Measurements from ENCODE around the gene PRDM16.

The PRDM16 gene

DNA sequence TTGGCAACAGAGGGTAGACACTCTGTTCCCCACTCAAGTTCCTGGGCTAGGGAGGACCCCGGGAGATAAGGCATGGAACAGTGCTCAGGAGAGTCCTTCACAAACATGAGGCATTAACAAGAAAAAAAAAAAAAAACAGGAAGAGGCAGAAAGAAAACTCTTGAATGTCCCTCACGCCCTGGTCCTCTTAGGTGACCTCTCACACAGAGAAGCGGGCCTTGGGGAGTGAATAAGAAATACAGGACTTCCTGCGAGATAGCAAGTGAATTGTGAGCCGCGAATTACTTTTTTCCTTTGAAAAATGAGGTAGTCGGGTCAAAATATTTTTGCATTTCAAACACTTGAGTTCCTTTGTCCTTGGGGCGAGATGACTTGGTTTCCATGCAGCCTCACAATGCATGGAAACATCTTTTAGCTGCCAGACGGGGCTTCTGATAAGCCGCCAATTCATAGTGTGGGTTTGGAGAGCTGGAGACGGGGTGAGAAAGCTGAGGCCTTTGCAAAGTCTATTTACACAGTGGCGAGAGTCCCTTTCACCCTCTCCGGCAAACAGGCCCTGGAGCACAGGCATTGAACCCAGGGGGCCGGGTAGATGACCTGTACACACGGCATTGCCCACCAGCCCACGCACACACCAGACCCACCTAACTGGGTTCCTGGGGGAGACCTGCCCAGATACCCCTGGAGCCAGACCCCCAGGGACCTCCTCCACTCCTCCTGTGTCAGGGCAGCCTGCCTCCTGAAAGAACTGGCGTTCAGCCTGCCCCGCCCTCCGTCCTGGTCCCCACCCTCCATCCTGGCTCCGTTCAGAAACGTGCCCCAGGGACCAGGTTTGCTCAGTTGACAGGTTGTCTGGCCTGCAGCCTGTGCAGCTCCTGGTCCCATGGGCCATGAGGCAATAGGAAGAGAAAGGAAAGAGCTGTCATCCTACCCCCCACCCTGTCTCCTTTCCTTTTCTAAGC lies 192.3 kb downstream of the PRDM16 start:
- H2BK120ac ChIP-seq (ENCODE audit: low read depth, low read length): no peak overlapping the region
- no peak overlapping the region for H3K4ac ChIP-seq (ENCODE audit: low read depth in 1 of 2, low read length in 2 of 2)
- H4K8ac ChIP-seq (ENCODE audit: low read length): no peak overlapping the region
- no peak overlapping the region for H3K18ac ChIP-seq (ENCODE audit: low read depth in 1 of 2, low read length in 2 of 2)
- no peaks in the 10 kb centered on the region for H3K4me1 ChIP-seq (ENCODE audit: control insufficient read depth, insufficient read depth, low read depth, low read length)
- no peak overlapping the region for H2BK12ac ChIP-seq (ENCODE audit: low read length in 2 of 2)
- H2BK15ac ChIP-seq (ENCODE audit: low read depth, poor library complexity, severe bottlenecking): no peak overlapping the region
- H3K36me3 ChIP-seq (ENCODE audit: control insufficient read depth in 1 of 2, insufficient read depth in 2 of 2, low read depth in 1 of 2, low read length in 2 of 2): no peaks in the 10 kb centered on the region
- H3K27ac ChIP-seq (ENCODE audit: low read length, poor library complexity, severe bottlenecking): no peak overlapping the region
- H2AK5ac ChIP-seq (ENCODE audit: low read length, severe bottlenecking): no peak overlapping the region
- H3K79me1 ChIP-seq (replicated peaks; ENCODE audit: low read length, poor library complexity, severe bottlenecking): no peaks in the 10 kb centered on the region
- no peak overlapping the region for H2AFZ ChIP-seq (ENCODE audit: low read depth, low read length)
- no peak overlapping the region for H3K9ac ChIP-seq (ENCODE audit: low read length)
- H4K91ac ChIP-seq (ENCODE audit: low read length): no peak overlapping the region
- no peak for DNase-seq
- H3K27me3 ChIP-seq (ENCODE audit: control insufficient read depth in 1 of 2, insufficient read depth in 1 of 2, low read length in 2 of 2): peaks cover 0 to 55% of the 10 kb centered on the region in 2 experiments
- no peak overlapping the region for H3K4me3 ChIP-seq (ENCODE audit: insufficient read depth in 1 of 2, low read depth in 1 of 2, low read length in 2 of 2)
- no peak overlapping the region for H2BK5ac ChIP-seq (ENCODE audit: low read depth, low read length, poor library complexity, severe bottlenecking)
- WGBS: 75% methylated on average over 21 of the region's 21 CpGs
- H3K14ac ChIP-seq (ENCODE audit: low read length in 2 of 2): no peak overlapping the region
- peaks cover 5% of the 10 kb centered on the region for H3K9me3 ChIP-seq (ENCODE audit: control insufficient read depth, low read length)
- H3K23ac ChIP-seq (ENCODE audit: low read length in 2 of 2): no peak overlapping the region
- H3K4me2 ChIP-seq (ENCODE audit: low read length, poor library complexity, severe bottlenecking): no peak overlapping the region

DNA sequence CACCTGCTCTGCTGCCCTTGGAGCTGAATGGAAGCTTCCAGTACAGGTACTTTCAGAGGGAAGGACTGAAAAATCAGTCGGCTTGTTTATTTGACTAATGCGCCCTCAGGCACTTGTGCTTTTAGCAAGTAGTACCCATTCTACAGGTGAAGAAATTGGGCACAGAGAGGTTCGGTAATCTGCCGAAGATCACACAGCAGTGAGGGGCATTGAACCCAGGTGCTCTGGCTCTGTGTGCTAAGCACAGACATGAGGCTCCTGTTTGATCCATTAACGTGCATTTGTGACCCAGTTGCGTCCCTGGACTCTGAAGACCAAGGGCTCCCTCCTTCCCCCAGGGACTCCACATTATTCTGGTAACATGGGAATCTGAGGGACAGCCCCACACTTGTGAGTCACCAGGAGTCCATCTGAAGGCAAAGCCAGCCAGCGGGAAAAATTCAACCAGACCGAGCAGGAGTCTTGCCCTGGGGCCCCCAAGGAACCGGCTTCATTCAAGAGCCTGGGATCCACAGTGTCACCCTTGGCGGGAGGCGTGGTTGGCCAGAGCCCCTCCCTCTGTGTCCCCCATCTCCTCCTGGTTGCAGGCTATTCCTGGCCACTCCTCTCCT lies 193.1 kb downstream of the PRDM16 start:
- Histone ChIP-seq H2BK120ac (ENCODE audit: low read depth, low read length) (no peak overlapping the region), H4K91ac (ENCODE audit: low read length) (no peak overlapping the region)

DNA sequence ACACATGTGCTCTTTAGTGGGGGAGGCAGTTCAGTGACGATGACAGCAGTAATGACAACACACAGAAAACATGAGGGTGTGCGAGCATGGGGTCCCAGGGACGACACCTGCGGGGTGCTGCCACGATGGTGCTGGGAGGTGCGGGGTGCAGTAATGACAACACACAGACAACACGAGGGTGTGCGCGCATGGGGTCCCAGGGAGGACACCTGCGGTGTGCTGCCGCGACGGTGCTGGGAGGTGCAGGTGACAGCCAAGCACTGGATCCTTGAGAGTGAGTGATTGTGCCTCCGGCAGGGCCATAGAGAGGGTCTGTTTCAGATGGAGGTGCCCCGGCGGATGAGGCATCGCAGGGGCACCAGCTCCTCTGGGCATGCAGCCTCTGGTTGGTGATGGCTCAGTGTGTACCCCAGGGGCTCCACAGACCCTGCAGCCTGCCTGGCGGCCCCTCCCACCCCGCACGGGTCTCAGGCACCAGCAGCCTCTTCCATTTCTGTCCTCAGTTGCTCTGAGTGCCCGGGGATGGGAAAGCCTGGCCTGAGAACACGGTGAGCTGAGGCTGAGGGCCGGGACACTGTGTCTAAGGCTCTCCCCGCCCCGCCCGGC lies 193.8 kb downstream of the PRDM16 start:
- H3K4me3 ChIP-seq (ENCODE audit: insufficient read depth in 1 of 2, low read depth in 1 of 2, low read length in 2 of 2): no peak overlapping the region
- no peak overlapping the region for H3K4ac ChIP-seq (ENCODE audit: low read depth in 1 of 2, low read length in 2 of 2)
- H2BK12ac ChIP-seq (ENCODE audit: low read length in 2 of 2): no peak overlapping the region
- no peak overlapping the region for H2AFZ ChIP-seq (ENCODE audit: low read depth, low read length)
- no peak overlapping the region for H2AK5ac ChIP-seq (ENCODE audit: low read length, severe bottlenecking)
- no peaks in the 10 kb centered on the region for H3K4me1 ChIP-seq (ENCODE audit: control insufficient read depth, insufficient read depth, low read depth, low read length)
- no peak overlapping the region for H3K14ac ChIP-seq (ENCODE audit: low read length in 2 of 2)
- no peak overlapping the region for H3K9ac ChIP-seq (ENCODE audit: low read length)
- 85% methylated on average over 26 of the region's 26 CpGs for WGBS
- no peak overlapping the region for H2BK15ac ChIP-seq (ENCODE audit: low read depth, poor library complexity, severe bottlenecking)
- no peak overlapping the region for H2BK5ac ChIP-seq (ENCODE audit: low read depth, low read length, poor library complexity, severe bottlenecking)
- H3K9me3 ChIP-seq (ENCODE audit: control insufficient read depth, low read length): peaks cover 2% of the 10 kb centered on the region
- H4K91ac ChIP-seq (ENCODE audit: low read length): no peak overlapping the region
- DNase-seq: no peak
- no peak overlapping the region for H3K4me2 ChIP-seq (ENCODE audit: low read length, poor library complexity, severe bottlenecking)
- no peak overlapping the region for H3K18ac ChIP-seq (ENCODE audit: low read depth in 1 of 2, low read length in 2 of 2)
- no peak overlapping the region for H2BK120ac ChIP-seq (ENCODE audit: low read depth, low read length)
- H4K8ac ChIP-seq (ENCODE audit: low read length): no peak overlapping the region
- H3K27me3 ChIP-seq (ENCODE audit: control insufficient read depth in 1 of 2, insufficient read depth in 1 of 2, low read length in 2 of 2): peaks cover 0 to 62% of the 10 kb centered on the region in 2 experiments
- no peak overlapping the region for H3K27ac ChIP-seq (ENCODE audit: low read length, poor library complexity, severe bottlenecking)
- H3K23ac ChIP-seq (ENCODE audit: low read length in 2 of 2): no peak overlapping the region
- no peaks in the 10 kb centered on the region for H3K36me3 ChIP-seq (ENCODE audit: control insufficient read depth in 1 of 2, insufficient read depth in 2 of 2, low read depth in 1 of 2, low read length in 2 of 2)
- no peaks in the 10 kb centered on the region for H3K79me1 ChIP-seq (replicated peaks; ENCODE audit: low read length, poor library complexity, severe bottlenecking)

More for the DNA sequence above, 193.1 kb downstream of the PRDM16 start:
- H3K27me3 ChIP-seq (ENCODE audit: control insufficient read depth in 1 of 2, insufficient read depth in 1 of 2, low read length in 2 of 2): peaks cover 0 to 61% of the 10 kb centered on the region in 2 experiments
- H3K79me1 ChIP-seq (replicated peaks; ENCODE audit: low read length, poor library complexity, severe bottlenecking): no peaks in the 10 kb centered on the region
- H3K9ac ChIP-seq (ENCODE audit: low read length): no peak overlapping the region
- H2BK5ac ChIP-seq (ENCODE audit: low read depth, low read length, poor library complexity, severe bottlenecking): no peak overlapping the region
- 86% methylated on average over 9 of the region's 11 CpGs for WGBS
- H2AK5ac ChIP-seq (ENCODE audit: low read length, severe bottlenecking): no peak overlapping the region
- H4K8ac ChIP-seq (ENCODE audit: low read length): no peak overlapping the region
- no peak overlapping the region for H3K4ac ChIP-seq (ENCODE audit: low read depth in 1 of 2, low read length in 2 of 2)
- no peak overlapping the region for H3K4me3 ChIP-seq (ENCODE audit: insufficient read depth in 1 of 2, low read depth in 1 of 2, low read length in 2 of 2)
- H2AFZ ChIP-seq (ENCODE audit: low read depth, low read length): no peak overlapping the region
- no peak overlapping the region for H3K14ac ChIP-seq (ENCODE audit: low read length in 2 of 2)
- DNase-seq: no peak
- H3K18ac ChIP-seq (ENCODE audit: low read depth in 1 of 2, low read length in 2 of 2): no peak overlapping the region
- no peak overlapping the region for H2BK15ac ChIP-seq (ENCODE audit: low read depth, poor library complexity, severe bottlenecking)
- H3K9me3 ChIP-seq (ENCODE audit: control insufficient read depth, low read length): peaks cover 5% of the 10 kb centered on the region
- H3K23ac ChIP-seq (ENCODE audit: low read length in 2 of 2): no peak overlapping the region
- no peak overlapping the region for H3K27ac ChIP-seq (ENCODE audit: low read length, poor library complexity, severe bottlenecking)
- H3K36me3 ChIP-seq (ENCODE audit: control insufficient read depth in 1 of 2, insufficient read depth in 2 of 2, low read depth in 1 of 2, low read length in 2 of 2): no peaks in the 10 kb centered on the region
- H2BK12ac ChIP-seq (ENCODE audit: low read length in 2 of 2): no peak overlapping the region
- H3K4me2 ChIP-seq (ENCODE audit: low read length, poor library complexity, severe bottlenecking): no peak overlapping the region
- no peaks in the 10 kb centered on the region for H3K4me1 ChIP-seq (ENCODE audit: control insufficient read depth, insufficient read depth, low read depth, low read length)

DNA sequence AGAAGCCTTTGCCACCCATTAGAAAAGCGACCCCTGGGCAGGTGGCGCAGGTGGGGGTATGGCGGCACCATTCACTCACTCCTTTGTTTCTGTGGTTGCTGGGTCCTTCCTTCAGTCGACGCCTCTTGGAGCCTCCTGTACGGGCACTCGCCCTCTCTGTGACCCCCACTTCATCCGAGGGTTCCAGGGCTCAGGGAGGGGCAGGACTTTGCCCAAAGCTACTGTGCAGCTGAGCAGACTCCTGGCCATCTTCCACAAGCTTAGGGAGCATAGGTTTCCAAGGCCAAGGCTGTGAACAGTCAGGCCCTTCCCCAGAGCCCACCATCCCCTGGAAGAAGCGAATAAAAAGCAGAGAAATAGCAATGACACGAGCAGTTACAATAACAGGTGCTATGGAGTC lies 194.8 kb downstream of the PRDM16 start:
- H2AFZ ChIP-seq (ENCODE audit: low read depth, low read length): no peak overlapping the region
- no peak overlapping the region for H2BK12ac ChIP-seq (ENCODE audit: low read length in 2 of 2)
- peaks cover 0 to 59% of the 10 kb centered on the region in 2 experiments for H3K27me3 ChIP-seq (ENCODE audit: control insufficient read depth in 1 of 2, insufficient read depth in 1 of 2, low read length in 2 of 2)
- no peaks in the 10 kb centered on the region for H3K79me1 ChIP-seq (replicated peaks; ENCODE audit: low read length, poor library complexity, severe bottlenecking)
- H3K14ac ChIP-seq (ENCODE audit: low read length in 2 of 2): no peak overlapping the region
- no peak overlapping the region for H3K4me2 ChIP-seq (ENCODE audit: low read length, poor library complexity, severe bottlenecking)
- no peak overlapping the region for H2BK120ac ChIP-seq (ENCODE audit: low read depth, low read length)
- no peak overlapping the region for H4K8ac ChIP-seq (ENCODE audit: low read length)
- no peaks in the 10 kb centered on the region for H3K9me3 ChIP-seq (ENCODE audit: control insufficient read depth, low read length)
- H2BK15ac ChIP-seq (ENCODE audit: low read depth, poor library complexity, severe bottlenecking): no peak overlapping the region
- H3K18ac ChIP-seq (ENCODE audit: low read depth in 1 of 2, low read length in 2 of 2): no peak overlapping the region
- no peak overlapping the region for H3K4me3 ChIP-seq (ENCODE audit: insufficient read depth in 1 of 2, low read depth in 1 of 2, low read length in 2 of 2)
- no peaks in the 10 kb centered on the region for H3K4me1 ChIP-seq (ENCODE audit: control insufficient read depth, insufficient read depth, low read depth, low read length)
- no peak overlapping the region for H2AK5ac ChIP-seq (ENCODE audit: low read length, severe bottlenecking)
- H3K9ac ChIP-seq (ENCODE audit: low read length): no peak overlapping the region
- H4K91ac ChIP-seq (ENCODE audit: low read length): no peak overlapping the region
- H3K36me3 ChIP-seq (ENCODE audit: control insufficient read depth in 1 of 2, insufficient read depth in 2 of 2, low read depth in 1 of 2, low read length in 2 of 2): no peaks in the 10 kb centered on the region
- WGBS: 84% methylated on average over 10 of the region's 10 CpGs
- no peak overlapping the region for H3K23ac ChIP-seq (ENCODE audit: low read length in 2 of 2)
- H2BK5ac ChIP-seq (ENCODE audit: low read depth, low read length, poor library complexity, severe bottlenecking): no peak overlapping the region
- no peak overlapping the region for H3K27ac ChIP-seq (ENCODE audit: low read length, poor library complexity, severe bottlenecking)
- H3K4ac ChIP-seq (ENCODE audit: low read depth in 1 of 2, low read length in 2 of 2): no peak overlapping the region
- DNase-seq: no peak
